GM13977 (cell line): ENCODE data around the gene ELFN1.

Experiments used
- DNase-seq: peaks from one replicate; pipeline ENCODE4 v3.0.0; 2012; ENCODE audit warnings: low spot score
- CTCF ChIP-seq: IDR thresholded peaks from 2 replicates; pipeline ENCODE4 v1.5.1; 2012; ENCODE audit warnings: mild to moderate bottlenecking, control low read depth; ENCODE audit not compliant: insufficient read depth; ENCODE audit errors: extremely low read depth, missing control alignments
- in situ Hi-C: fragments of 300-500 bp; cut with MboI; formaldehyde crosslinking; loops from one replicate; pipeline ENCODE4 v1.12.0; 2022; ENCODE audit warnings: low sequenced_read_pairs, low pct_unique_long_range_greater_than_20kb, mixed read lengths, inconsistent platforms; ENCODE audit not compliant: unreplicated experiment

ELFN1 gene

GRCh38 chr7:1651891-1652290, 18.2 kb upstream of the ELFN1 start:
- DNase-seq, result no peak
- no peak for TF ChIP-seq CTCF
- in situ Hi-C loops, result no loop called here

GRCh38 chr7:1653500-1653899, 16.6 kb upstream of the ELFN1 start:
- no peak for DNase-seq
- TF ChIP-seq CTCF, result no peak
- in situ Hi-C loops, result no loop called here

- in situ Hi-C loops, result no loop called here
- TF ChIP-seq CTCF, result no peak
- DNase-seq, result no peak
These were observed 16.0 kb upstream of the ELFN1 start for GRCh38 chr7:1654111-1654510.

- in situ Hi-C loops, result no loop called here
- no peak for TF ChIP-seq CTCF
- no peak for DNase-seq
These were observed 15.2 kb upstream of the ELFN1 start for GRCh38 chr7:1654738-1655475.

- no peak for DNase-seq
- TF ChIP-seq CTCF, result no peak
- in situ Hi-C loops, result no loop called here
These were observed 10.4 kb upstream of the ELFN1 start for GRCh38 chr7:1659696-1660095.

DNA sequence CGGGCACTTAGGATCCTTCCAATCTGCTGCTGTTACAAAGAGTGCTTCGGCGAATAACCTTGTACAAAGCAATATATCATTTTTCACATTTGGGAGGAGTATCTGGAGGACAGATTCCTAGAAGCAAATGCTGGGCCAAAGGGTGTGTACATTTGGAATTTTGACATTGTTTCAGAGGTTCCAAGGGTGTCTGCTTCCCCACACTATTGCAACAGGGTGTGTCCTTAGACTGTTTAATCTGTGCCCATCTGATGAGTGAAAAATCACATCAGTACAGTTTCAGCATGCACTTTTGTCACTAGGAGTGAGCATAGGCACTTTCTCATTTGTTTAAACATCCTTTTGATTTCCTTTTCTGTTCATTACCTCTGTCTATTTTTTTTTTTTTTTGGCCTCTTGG, 8.6 kb upstream of the ELFN1 start:
- TF ChIP-seq CTCF, result no peak
- in situ Hi-C loops, result no loop called here
- no peak for DNase-seq
